Smooth muscle cell (in vitro differentiated cells): Measurements from ENCODE around the gene PTPRN2. TPM values are rescaled to one million over a fixed set of nuclear protein-coding genes. Genes with fewer than 3 reads are reported as not detected.

Source experiments
- DNase-seq: peaks from one replicate; lab custom pipeline; 2025; ENCODE audit not compliant: unreplicated experiment; lab: John Stamatoyannopoulos, UW
- H2AFZ ChIP-seq: fragments of 200-600 bp; sonication (generic); 2 replicates; pipeline ENCODE4 v1.6.0; 2016; ENCODE audit warnings: antibody characterized with exemption, low read depth, mild to moderate bottlenecking
- H3F3A ChIP-seq: fragments of 200-600 bp; sonication (generic); 2 replicates; pipeline ENCODE4 v1.6.0; 2017; ENCODE audit warnings: antibody characterized with exemption, low read depth
- H3K27ac ChIP-seq: fragments of 200-600 bp; sonication (generic); 2 replicates; pipeline ENCODE4 v1.5.1; 2016; ENCODE audit warnings: low read depth, mild to moderate bottlenecking
- H3K27me3 ChIP-seq: fragments of 200-600 bp; sonication (generic); 2 replicates; pipeline ENCODE4 v1.6.1; 2016; ENCODE audit warnings: low read depth, mild to moderate bottlenecking
- H3K36me3 ChIP-seq: fragments of 200-600 bp; sonication (generic); 2 replicates; pipeline ENCODE4 v1.5.1; 2016; ENCODE audit warnings: low read depth
- H3K4me1 ChIP-seq: fragments of 200-600 bp; sonication (generic); 2 replicates; pipeline ENCODE4 v1.5.1; 2016; ENCODE audit warnings: low read depth
- H3K4me2 ChIP-seq: fragments of 200-600 bp; sonication (generic); 2 replicates; pipeline ENCODE4 v1.6.0; 2016; ENCODE audit warnings: mild to moderate bottlenecking
- H3K4me3 ChIP-seq: fragments of 200-600 bp; sonication (generic); 2 replicates; pipeline ENCODE4 v1.5.1; 2016; ENCODE audit warnings: mild to moderate bottlenecking
- H3K79me2 ChIP-seq: fragments of 200-600 bp; sonication (generic); 2 replicates; pipeline ENCODE4 v1.6.0; 2016; ENCODE audit warnings: low read depth, mild to moderate bottlenecking
- H3K9ac ChIP-seq: fragments of 200-600 bp; sonication (generic); 2 replicates; pipeline ENCODE4 v1.6.0; 2016; ENCODE audit warnings: low read depth
- H3K9me3 ChIP-seq: fragments of 200-600 bp; sonication (generic); replicated peaks from 2 replicates; pipeline ENCODE4 v1.5.1; 2016; ENCODE audit warnings: low read depth
- H4K20me1 ChIP-seq: fragments of 200-600 bp; sonication (generic); 2 replicates; pipeline ENCODE4 v1.6.0; 2016; ENCODE audit warnings: low read depth
- WGBS: methylation state at CpG from one replicate; pipeline ENCODE4 v1.1.7; 2016; ENCODE audit warnings: low lambda C conversion rate; 5-methylcytosine and 5-hydroxymethylcytosine counted together
- polyA plus RNA-seq: library from polyadenylated mRNA; unstranded; fragments of >200 nt; fragmentation: Nextera tagmentation; extraction: Ambion mirVana; gene quantifications from 2 replicates; pipeline ENCODE4 v1.2.1, GENCODE V29; 2016
- total RNA-seq: library from RNA; depleted of rRNA; stranded (reverse); fragments of >200 nt; gene quantifications from 2 replicates; pipeline ENCODE4 v1.2.3, GENCODE V29; 2014
- TF ChIP-seq, protein P1 (sequence below): fragments of 200-600 bp; sonication (generic); IDR thresholded peaks from 2 replicates; pipeline ENCODE4 v1.5.1; 2017; ENCODE audit warnings: borderline replicate concordance, mild to moderate bottlenecking, antibody characterized with exemption; ENCODE audit not compliant: insufficient read depth, poor library complexity, severe bottlenecking

PTPRN2 gene
- total and polyA plus RNA-seq, 2 experiments from 2014 or later = 0.09 to 0.87 TPM

- no peaks in the 10 kb centered on the region for H3F3A ChIP-seq
- WGBS = 90% methylated on average over 31 of the region's 32 CpGs
- H2AFZ ChIP-seq = no peak overlapping the region
- no peak overlapping the region for H3K4me2 ChIP-seq
- H3K4me3 ChIP-seq = no peak overlapping the region
- no peaks in the 10 kb centered on the region for H3K79me2 ChIP-seq
- H3K27ac ChIP-seq = no peak overlapping the region
- H4K20me1 ChIP-seq = no peaks in the 10 kb centered on the region
- no peaks in the 10 kb centered on the region for H3K27me3 ChIP-seq
- H3K36me3 ChIP-seq = no peaks in the 10 kb centered on the region
- H3K9me3 ChIP-seq = no peaks in the 10 kb centered on the region
- DNase-seq = no peak
- peaks cover 5% of the 10 kb centered on the region for H3K4me1 ChIP-seq
- TF ChIP-seq, protein P1, sequence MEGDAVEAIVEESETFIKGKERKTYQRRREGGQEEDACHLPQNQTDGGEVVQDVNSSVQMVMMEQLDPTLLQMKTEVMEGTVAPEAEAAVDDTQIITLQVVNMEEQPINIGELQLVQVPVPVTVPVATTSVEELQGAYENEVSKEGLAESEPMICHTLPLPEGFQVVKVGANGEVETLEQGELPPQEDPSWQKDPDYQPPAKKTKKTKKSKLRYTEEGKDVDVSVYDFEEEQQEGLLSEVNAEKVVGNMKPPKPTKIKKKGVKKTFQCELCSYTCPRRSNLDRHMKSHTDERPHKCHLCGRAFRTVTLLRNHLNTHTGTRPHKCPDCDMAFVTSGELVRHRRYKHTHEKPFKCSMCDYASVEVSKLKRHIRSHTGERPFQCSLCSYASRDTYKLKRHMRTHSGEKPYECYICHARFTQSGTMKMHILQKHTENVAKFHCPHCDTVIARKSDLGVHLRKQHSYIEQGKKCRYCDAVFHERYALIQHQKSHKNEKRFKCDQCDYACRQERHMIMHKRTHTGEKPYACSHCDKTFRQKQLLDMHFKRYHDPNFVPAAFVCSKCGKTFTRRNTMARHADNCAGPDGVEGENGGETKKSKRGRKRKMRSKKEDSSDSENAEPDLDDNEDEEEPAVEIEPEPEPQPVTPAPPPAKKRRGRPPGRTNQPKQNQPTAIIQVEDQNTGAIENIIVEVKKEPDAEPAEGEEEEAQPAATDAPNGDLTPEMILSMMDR = no peak
- no peak overlapping the region for H3K9ac ChIP-seq
Measured at GRCh38 chr7:157785486-157786186, 802.0 kb downstream of the PTPRN2 start.

- TF ChIP-seq, protein P1 = no peak
- no peaks in the 10 kb centered on the region for H3K9me3 ChIP-seq
- no peak overlapping the region for H3K9ac ChIP-seq
- no peaks in the 10 kb centered on the region for H3F3A ChIP-seq
- no peak overlapping the region for H2AFZ ChIP-seq
- DNase-seq = no peak
- WGBS = 94% methylated on average over 26 of the region's 26 CpGs
- no peaks in the 10 kb centered on the region for H3K79me2 ChIP-seq
- H3K36me3 ChIP-seq = no peaks in the 10 kb centered on the region
- H3K4me1 ChIP-seq = peaks cover 5% of the 10 kb centered on the region
- H3K27me3 ChIP-seq = no peaks in the 10 kb centered on the region
- H3K27ac ChIP-seq = no peak overlapping the region
- H3K4me2 ChIP-seq = no peak overlapping the region
- no peak overlapping the region for H3K4me3 ChIP-seq
- H4K20me1 ChIP-seq = no peaks in the 10 kb centered on the region
Measured at GRCh38 chr7:157784979-157785441, 802.6 kb downstream of the PTPRN2 start.

- H3K9ac ChIP-seq = no peak overlapping the region
- no peak overlapping the region for H3K27ac ChIP-seq
- H3K9me3 ChIP-seq = no peaks in the 10 kb centered on the region
- H3K79me2 ChIP-seq = no peaks in the 10 kb centered on the region
- WGBS = 86% methylated on average over 27 of the region's 27 CpGs
- H3K4me3 ChIP-seq = no peak overlapping the region
- TF ChIP-seq, protein P1 = no peak
- peaks cover 5% of the 10 kb centered on the region for H3K4me1 ChIP-seq
- no peak overlapping the region for H3K4me2 ChIP-seq
- no peaks in the 10 kb centered on the region for H3K27me3 ChIP-seq
- no peak for DNase-seq
- H3F3A ChIP-seq = no peaks in the 10 kb centered on the region
- H2AFZ ChIP-seq = no peak overlapping the region
- no peaks in the 10 kb centered on the region for H4K20me1 ChIP-seq
- no peaks in the 10 kb centered on the region for H3K36me3 ChIP-seq
Measured at GRCh38 chr7:157784041-157784835, 803.4 kb downstream of the PTPRN2 start.
